HG02870 (cell line): ENCODE results near the gene PKNOX1.
A peak's percentile ranks its signal among the peaks of the same experiment; 100 is the strongest.
"Not testable (repeated sequence)": the region's sequence is repeated elsewhere in the genome, so short reads cannot be mapped to it uniquely, and the experiment has no call there.

Experiments
- ATAC-seq: cut with Tn5 transposase; IDR thresholded peaks from one replicate; pipeline ENCODE4 v1.9.1; 2021; ENCODE audit warnings: mild to moderate bottlenecking, moderate library complexity; ENCODE audit not compliant: unreplicated experiment

The PKNOX1 gene

DNA sequence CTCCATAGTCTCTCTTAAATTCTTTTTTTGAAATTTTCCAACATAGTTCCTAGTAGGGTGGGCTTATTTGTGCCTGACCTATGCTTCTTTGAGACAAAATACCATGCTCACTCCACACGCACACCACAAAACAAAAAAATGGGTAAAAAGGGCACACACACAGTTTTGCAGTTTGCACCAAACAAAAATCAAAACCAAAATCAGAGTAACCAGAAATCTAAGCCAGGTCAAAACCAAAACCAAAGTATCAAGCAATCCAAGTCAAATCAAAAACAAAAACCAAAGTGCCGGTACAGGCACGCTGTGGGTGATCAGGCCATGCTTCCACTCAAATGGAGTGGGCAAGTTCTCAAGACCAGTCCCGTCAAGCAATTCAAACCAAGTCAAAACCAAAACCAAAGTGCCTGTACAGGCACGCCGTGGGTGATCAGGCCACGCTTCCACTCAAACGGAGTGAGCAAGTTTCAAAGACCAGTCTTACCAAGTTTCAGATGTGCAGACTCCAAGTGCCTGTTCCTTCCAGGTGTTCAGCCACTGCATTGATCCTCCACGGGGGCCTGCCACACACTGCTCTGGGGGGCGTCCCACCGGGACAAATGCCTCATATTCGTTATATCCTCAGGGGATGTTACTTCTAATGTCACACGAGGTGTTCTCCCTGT lies 25.1 kb upstream of the PKNOX1 start:
- not testable (repeated sequence) for ATAC-seq

- ATAC-seq, result not testable (repeated sequence)
These were observed 23.2 kb upstream of the PKNOX1 start for GRCh38 chr21:42951193-42951592.

GRCh38 chr21:42956824-42957630 lies 17.3 kb upstream of the PKNOX1 start:
- no peak for ATAC-seq

DNA sequence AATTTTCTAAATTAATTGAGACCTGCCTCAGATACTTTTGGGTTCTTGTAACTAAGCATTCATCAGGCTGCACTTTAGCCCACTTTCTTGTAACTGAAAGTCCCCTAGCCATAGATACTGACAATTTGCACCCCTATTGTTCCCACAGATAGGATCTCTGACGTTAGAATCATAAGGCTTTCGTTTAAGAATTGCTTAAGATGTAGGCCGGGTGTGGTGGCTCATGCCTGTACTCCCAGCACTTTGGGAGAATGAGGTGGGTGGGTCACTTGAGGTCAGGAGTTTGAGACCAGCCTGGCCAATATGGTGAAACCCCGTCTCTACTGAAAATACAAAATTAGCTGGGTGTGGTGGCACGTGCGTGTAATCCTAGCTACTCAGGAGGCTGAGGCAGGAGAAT lies 16.2 kb upstream of the PKNOX1 start:
- ATAC-seq, result not testable (repeated sequence)

DNA sequence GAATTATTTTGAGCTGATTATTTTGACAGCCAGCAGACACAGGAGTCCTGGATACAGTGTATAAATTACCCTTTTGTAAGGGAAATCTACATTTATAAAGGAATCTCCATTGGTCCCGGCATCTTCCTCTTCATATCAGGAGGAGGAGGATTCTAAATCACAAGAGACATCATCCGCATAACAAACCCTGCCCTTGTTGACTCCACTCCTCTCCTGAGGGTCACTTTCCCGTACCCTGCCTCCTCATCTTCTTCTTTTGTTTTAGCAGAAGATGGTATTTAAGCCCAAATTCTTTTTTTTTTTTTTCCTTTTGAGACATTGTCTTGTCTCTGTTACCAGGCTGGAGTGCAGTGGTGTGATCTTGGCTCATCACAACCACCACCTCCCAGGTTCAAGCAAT lies 14.6 kb upstream of the PKNOX1 start:
- no peak for ATAC-seq

DNA sequence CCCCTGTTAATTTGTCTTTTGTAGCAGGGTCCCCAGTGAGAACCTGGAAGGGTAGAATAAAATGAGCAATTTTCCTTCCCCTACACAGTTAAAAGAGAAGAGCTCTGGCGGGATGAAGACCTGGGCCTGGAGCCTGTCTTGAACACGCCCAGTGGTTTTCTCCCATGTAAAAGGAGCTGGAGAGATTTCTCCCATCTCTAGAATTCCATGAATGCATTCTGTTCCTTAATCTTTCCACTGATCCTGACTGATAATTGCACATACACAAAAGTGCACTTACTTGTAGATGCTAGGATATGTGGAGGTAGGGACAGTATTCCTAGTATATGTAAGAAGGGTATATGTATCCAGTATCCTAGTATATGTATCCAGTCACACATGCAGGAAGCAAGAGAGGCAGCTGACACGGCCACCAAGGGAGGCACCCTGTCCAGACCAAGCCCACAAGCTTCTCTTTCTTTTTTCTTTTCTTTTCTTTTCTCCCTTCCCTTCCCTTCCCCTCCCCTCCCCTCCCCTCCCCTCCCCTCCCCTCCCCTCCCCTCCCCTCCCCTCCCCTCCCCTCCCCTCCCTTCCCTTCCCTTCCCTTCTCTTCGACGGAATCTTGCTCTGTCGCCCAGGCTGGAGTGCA lies 11.9 kb upstream of the PKNOX1 start:
- ATAC-seq, result no peak

- no peak for ATAC-seq
These were observed 10.3 kb upstream of the PKNOX1 start for GRCh38 chr21:42964086-42964485.

DNA sequence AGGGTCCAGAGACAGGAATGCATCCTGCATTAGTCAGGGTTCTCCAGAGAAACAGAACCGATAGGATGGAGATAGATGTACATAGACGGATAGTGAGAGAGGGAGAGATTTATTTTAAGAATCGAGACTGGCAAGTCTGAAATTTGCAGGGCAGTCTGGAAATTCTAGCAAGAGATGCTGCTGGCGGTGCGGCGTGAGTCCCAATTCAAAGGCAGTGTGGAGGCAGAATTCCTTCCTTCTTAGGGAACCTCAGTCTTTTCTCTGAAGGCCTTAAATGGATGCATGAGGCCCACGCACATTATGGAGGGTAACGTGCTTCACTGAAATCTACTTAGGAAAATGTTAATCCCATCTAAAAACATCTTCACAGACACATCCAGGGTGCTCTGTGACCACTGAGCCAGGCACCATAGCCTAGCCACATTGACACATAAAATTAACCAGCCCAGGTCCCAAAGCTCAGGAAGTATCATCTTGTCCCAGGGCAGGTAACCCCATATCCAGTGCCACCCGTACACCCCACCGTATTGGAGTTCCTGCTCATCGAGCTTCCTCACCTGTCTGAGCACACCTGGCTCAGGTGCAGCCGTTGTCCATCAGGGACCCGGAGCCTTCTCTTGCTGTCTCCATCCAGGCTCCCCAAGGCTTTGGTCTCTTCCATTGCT lies 9.7 kb upstream of the PKNOX1 start:
- ATAC-seq, result no peak

GRCh38 chr21:42965211-42965560 lies 9.2 kb upstream of the PKNOX1 start:
- ATAC-seq, result no peak

GRCh38 chr21:42967616-42968015 lies 6.7 kb upstream of the PKNOX1 start:
- not testable (repeated sequence) for ATAC-seq

- ATAC-seq, result no peak
These were observed 5.2 kb upstream of the PKNOX1 start for GRCh38 chr21:42969193-42969600.

DNA sequence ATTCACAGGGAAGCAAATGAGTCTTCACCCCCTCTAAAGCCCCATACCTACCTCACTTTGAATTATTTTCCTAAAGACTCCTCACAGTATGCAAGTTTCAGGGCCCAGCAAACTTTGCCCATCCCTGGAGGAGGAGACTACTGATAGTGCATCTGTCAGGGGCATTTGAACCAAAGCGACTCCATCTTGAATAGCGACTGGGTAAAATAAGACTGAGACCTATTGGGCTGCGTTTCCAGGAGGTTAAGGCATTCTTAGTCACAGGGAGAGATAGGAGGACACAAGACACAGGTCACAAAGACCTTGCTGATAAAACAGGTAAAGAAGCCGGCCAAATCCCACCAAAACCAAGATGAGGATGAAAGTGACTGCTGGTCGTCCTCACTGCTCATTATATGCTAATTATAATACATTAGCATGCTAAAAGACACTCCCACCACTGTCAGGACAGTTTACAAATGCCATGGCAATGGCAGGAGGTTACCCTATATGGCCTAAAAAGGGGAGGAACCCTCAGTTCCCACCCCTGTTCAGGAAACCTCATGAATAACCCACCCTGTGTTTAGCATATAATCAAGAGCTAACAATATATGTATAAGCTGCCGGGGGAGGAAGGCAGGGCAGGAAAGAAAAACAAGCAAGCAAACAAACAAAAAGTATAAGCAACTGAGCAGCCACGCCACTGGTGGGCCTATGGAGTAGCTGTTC lies 3.3 kb upstream of the PKNOX1 start:
- no peak for ATAC-seq

- ATAC-seq, result no peak
These were observed 2.5 kb upstream of the PKNOX1 start for GRCh38 chr21:42971897-42972275.

DNA sequence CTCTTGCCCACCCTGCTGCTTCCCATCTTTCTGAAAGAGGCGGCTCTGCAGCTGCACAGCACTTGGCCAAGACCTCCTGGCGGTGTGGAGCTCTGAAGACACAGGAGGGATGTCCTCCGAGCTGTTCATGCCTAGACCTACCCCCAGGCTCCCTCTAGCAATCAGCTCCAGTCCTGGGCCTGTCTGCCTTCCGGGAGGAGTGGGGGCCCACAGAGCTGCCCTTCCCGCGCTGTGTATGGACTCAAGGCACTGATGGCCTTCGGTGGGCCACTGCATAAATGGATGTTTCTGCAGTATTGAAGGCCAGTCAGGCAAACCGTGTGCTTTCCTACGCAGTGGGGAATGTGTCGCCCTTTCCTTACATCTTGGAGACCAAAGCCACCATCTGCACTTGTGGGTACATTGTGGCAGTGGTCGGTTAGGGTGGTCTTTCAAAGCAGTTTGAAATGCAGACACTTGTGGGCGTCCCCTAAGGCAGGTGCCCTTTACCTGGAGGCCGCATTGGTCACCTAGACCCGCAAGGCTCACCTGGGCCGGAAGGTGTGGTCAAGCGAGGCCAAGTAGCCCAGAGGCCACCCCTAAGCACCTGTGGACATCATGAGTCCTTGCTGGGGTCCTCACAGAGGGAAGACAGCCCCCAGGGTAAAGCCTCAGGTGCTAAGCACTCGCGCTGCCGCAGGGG lies 912 bp upstream of the PKNOX1 start:
- no peak for ATAC-seq

DNA sequence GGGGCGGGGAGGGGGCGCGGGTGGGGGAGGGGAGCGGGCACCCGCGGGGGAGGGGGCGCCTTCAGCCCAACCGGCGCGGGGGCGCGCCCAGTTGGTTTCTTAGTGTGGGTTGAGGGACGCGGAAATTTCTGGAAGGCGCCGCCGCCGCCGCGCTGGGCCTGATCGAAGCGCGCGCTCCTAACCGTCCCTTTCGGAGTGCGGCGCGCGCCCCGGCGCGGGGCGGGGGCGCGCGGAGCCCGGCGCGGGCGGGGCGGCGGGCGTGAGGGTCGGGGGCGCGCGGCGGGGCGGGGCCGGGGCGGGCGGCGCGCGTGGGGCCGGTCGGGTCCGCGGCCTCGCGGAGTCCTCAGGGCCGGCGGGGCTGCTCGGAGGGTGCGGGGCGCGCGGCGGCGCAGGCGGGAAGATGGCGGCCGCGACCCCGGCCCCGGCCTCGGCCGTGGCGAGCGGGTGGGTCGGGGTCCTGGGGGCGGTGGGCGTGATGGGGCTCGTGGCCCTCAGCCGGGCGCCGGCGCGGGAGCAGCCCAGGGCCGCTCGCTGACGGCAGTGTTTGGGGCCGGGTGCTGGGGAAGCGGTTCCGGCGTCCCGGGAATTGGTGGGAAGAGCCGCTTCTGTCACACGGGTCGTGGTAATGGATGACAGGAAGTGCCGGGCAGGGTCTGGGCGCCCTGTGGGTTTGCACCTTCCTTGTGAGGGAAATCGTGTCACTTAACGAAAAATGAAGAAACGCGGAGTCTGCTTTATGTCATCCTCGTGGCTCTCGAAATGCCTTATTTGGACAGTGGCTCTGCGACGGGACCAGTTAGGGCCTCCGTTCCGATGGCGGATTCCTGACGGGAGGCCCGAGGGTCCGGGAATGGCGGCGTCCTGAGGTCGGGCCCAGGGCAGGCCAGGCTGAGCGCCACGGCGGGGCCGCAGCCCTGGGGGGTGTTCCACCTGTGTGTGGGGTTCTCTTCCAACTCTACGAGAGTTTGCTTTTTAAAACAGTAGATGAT lies 764 bp downstream of the PKNOX1 start:
- ATAC-seq, result peak; percentile 11

GRCh38 chr21:42975886-42976608 lies 1.7 kb downstream of the PKNOX1 start:
- no peak for ATAC-seq

DNA sequence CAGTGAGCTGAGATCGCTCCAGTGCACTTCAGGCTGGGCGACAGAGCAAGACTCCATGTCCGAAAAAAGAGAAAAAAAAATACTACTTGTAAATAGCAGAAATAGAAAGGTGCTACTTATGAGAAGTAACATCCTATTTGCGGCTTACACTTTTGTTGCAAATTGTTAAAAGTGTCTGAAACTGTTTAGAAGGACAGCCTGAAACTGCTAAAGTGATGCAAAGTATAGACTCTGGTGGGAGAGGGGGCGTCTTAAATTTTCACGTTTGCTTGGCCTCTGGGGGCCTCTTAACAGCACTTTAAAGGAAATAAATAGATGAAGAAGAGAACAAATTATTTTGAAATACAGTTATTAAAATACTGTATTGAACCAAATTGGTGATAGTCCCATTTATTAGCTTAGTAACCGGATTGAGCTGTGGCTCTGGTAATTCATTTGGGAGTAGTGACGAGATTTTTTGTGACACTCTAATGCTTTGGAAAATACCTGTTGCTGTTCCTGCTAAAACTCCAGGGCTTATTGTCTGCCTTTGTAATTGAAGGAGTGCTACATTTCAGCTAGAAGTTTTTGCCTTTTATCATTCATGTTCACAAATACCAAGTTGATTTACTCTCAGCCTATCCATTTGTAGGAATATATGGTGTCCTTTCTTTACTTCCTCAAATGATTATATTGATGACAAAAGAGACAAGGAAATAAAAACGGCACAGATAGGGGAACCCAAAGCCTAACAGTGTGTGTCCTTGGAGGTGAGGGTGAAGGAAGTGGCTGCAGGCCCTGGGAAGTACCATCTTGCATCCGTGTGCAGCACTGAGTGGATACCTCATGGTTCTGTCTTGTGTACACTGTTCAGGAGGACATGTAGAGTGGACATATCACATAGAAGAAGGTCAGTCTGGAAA lies 6.2 kb downstream of the PKNOX1 start:
- ATAC-seq, result no peak

- no peak for ATAC-seq
These were observed 6.8 kb downstream of the PKNOX1 start for GRCh38 chr21:42981214-42981523.
